Limb (tissue), 2 donors: ENCODE data around the gene RPL35A.
"Not testable (repeated sequence)": the region's sequence is repeated elsewhere in the genome, so short reads cannot be mapped to it uniquely, and the experiment has no call there.

ENCODE experiments used
- DNase-seq, 2 donors: peaks; one replicate each; pipeline ENCODE4 v3.0.0-alpha.2; 2016; ENCODE audit errors: extremely low spot score in 2 of 2

Gene RPL35A

GRCh38 chr3:197951392-197951990, 1.5 kb downstream of the RPL35A start:
- DNase-seq: no peak

- no peak for DNase-seq
Measured at GRCh38 chr3:197952440-197952839, 2.5 kb downstream of the RPL35A start.

- no peak for DNase-seq
Measured at GRCh38 chr3:197953325-197953724, 3.3 kb downstream of the RPL35A start.

- no peak for DNase-seq
Measured at GRCh38 chr3:197953881-197954280, 3.9 kb downstream of the RPL35A start.

GRCh38 chr3:197955892-197956477, 6.0 kb downstream of the RPL35A start:
- DNase-seq: no peak

GRCh38 chr3:197956626-197956988, 6.6 kb downstream of the RPL35A start:
- DNase-seq: no peak

GRCh38 chr3:197957790-197958133, 7.8 kb downstream of the RPL35A start:
- DNase-seq: no peak

- no peak for DNase-seq
Measured at GRCh38 chr3:197958346-197958745, 8.4 kb downstream of the RPL35A start.

GRCh38 chr3:197958848-197959247, 8.9 kb downstream of the RPL35A start:
- not testable (repeated sequence) for DNase-seq

- DNase-seq: no peak
Measured at GRCh38 chr3:197959500-197959890, 9.5 kb downstream of the RPL35A start.

GRCh38 chr3:197959891-197960693, 10.1 kb downstream of the RPL35A start, which contains the start of gene LMLN:
TSS of gene LMLN (plus strand) at chr3:197960217. CDS start at chr3:197960246, 29 bp downstream.
- DNase-seq: peak; percentile 95 to 97

- DNase-seq: no peak
Measured at GRCh38 chr3:197960694-197961581, 10.9 kb downstream of the RPL35A start.

GRCh38 chr3:197961582-197961945, 11.6 kb downstream of the RPL35A start:
- no peak for DNase-seq

- no peak for DNase-seq
Measured at GRCh38 chr3:197963019-197963637, 13.1 kb downstream of the RPL35A start.

- not testable (repeated sequence) for DNase-seq
Measured at GRCh38 chr3:197967337-197967989, 17.5 kb downstream of the RPL35A start.

- DNase-seq: no peak
Measured at GRCh38 chr3:197970588-197970987, 20.6 kb downstream of the RPL35A start.

GRCh38 chr3:197974016-197974415, 24.0 kb downstream of the RPL35A start:
- no peak for DNase-seq

- DNase-seq: no peak
Measured at GRCh38 chr3:197975311-197975710, 25.3 kb downstream of the RPL35A start.

- DNase-seq: no peak
Measured at GRCh38 chr3:197983076-197983475, 33.1 kb downstream of the RPL35A start.

GRCh38 chr3:197989651-197990050, 39.7 kb downstream of the RPL35A start:
- no peak for DNase-seq

- no peak for DNase-seq
Measured at GRCh38 chr3:197994736-197995135, 44.7 kb downstream of the RPL35A start.
